Body of pancreas (tissue), 4 donors: ENCODE results near the gene CERS3. TPM values are rescaled to one million over a fixed set of nuclear protein-coding genes. Genes with fewer than 3 reads are reported as not detected.
A peak's percentile ranks its signal among the peaks of the same experiment; 100 is the strongest.

ENCODE experiments used
- ATAC-seq: fragments of 150-250 bp; one replicate; pipeline ENCODE4 v1.9.1; 2016
- DNase-seq, 4 donors: peaks; one replicate each; pipeline ENCODE4 v3.0.0-alpha.2; 2019
- H3K27ac ChIP-seq, 4 donors: fragments of 200-600 bp; sonication (generic); 1 replicate in 3 of 4; 2 replicates in 1 of 4; pipeline versions ENCODE4 v1.5.1 to v1.6.1; 2016 to 2019; ENCODE audit warnings: mild to moderate bottlenecking in 1 of 4, mixed read lengths in 1 of 4, moderate library complexity in 1 of 4
- H3K27me3 ChIP-seq, 2 donors: fragments of 200-600 bp; sonication (generic); one replicate each; pipeline ENCODE4 v1.6.0; 2016; ENCODE audit warnings: mild to moderate bottlenecking in 1 of 2
- H3K36me3 ChIP-seq, 2 donors: fragments of 200-600 bp; sonication (generic); replicated peaks in 1 of 2; 2 replicates each; pipeline ENCODE4 v1.5.1; 2016; ENCODE audit warnings: low read depth in 2 of 2; ENCODE audit not compliant: insufficient read depth in 1 of 2
- H3K4me1 ChIP-seq: fragments of 200-600 bp; sonication (generic); one replicate; pipeline ENCODE4 v1.6.0; 2016
- H3K4me3 ChIP-seq, 2 donors: fragments of 200-600 bp; sonication (generic); 1 replicate in 1 of 2; 2 replicates in 1 of 2; pipeline ENCODE4 v1.5.1; 2016 to 2019
- H3K9me3 ChIP-seq, 3 donors: fragments of 200-600 bp; sonication (generic); 1 replicate in 2 of 3; 2 replicates in 1 of 3; pipeline ENCODE4 v1.5.1; 2016
- CTCF ChIP-seq, 7 experiments: fragments of 450-650 bp in 4 of 7; fragments of 200-600 bp in 3 of 7; sonication (generic) in 3 of 7; IDR thresholded peaks; one replicate each; pipeline ENCODE4 v1.5.1; 2016 to 2019; ENCODE audit warnings: antibody characterized with exemption in 7 of 7
- POLR2A ChIP-seq, 3 donors: fragments of 450-650 bp; IDR thresholded peaks; one replicate each; pipeline ENCODE4 v1.6.1; 2016; ENCODE audit warnings: antibody characterized with exemption in 3 of 3, mild to moderate bottlenecking in 2 of 3
- WGBS, 2 donors: methylation state at CpG; one replicate each; pipeline ENCODE4 v1.1.5; 2017; 5-methylcytosine and 5-hydroxymethylcytosine counted together
- intact Hi-C: fragments of 100-400 bp; cut with DNase I; formaldehyde crosslinking; loops from one replicate; pipeline ENCODE4 v1.15.1; 2023
- total RNA-seq, 2 donors: library from RNA; depleted of rRNA; stranded (reverse); fragments of >200 nt; gene quantifications; one replicate each; pipeline ENCODE4 v1.1.0, GENCODE V29; 2016

The CERS3 gene
- total RNA-seq, 2 donors from 2014 or later, result 0.33 TPM; not detected in 1

- intact Hi-C loops, result no loop called here
- ATAC-seq (no peak), DNase-seq (no peak)
- Histone ChIP-seq H3K4me1 (no peaks in the 10 kb centered on the region), H3K27me3 (no peaks in the 10 kb centered on the region), H3K27ac (no peak overlapping the region), H3K4me3 (no peak overlapping the region), H3K36me3 (no peaks in the 10 kb centered on the region), H3K9me3 (no peaks in the 10 kb centered on the region)
- no peak for TF ChIP-seq CTCF (IDR thresholded peaks at IDR 0.05)
- no peak for TF ChIP-seq POLR2A (IDR thresholded peaks at IDR 0.05)
- 62 to 65% methylated on average over 5 of the region's 5 CpGs for WGBS, 2 donors
These were observed 56.0 kb downstream of the CERS3 start for GRCh38 chr15:100472736-100473135.

- H3K4me3 ChIP-seq, result no peak overlapping the region
- no peak overlapping the region for H3K27ac ChIP-seq
- DNase-seq (no peak), ATAC-seq (no peak)
- H3K27me3 ChIP-seq, result no peaks in the 10 kb centered on the region
- no peaks in the 10 kb centered on the region for H3K36me3 ChIP-seq
- H3K4me1 ChIP-seq, result no peaks in the 10 kb centered on the region
- no peak for TF ChIP-seq CTCF (IDR thresholded peaks at IDR 0.05)
- TF ChIP-seq POLR2A (IDR thresholded peaks at IDR 0.05), result no peak
- H3K9me3 ChIP-seq, result no peaks in the 10 kb centered on the region
- 67 to 85% methylated on average over 3 of the region's 3 CpGs for whole genome bisulfite sequencing, 2 donors
- intact Hi-C loops, result no loop called here
These were observed 56.8 kb downstream of the CERS3 start for GRCh38 chr15:100471933-100472332.

GRCh38 chr15:100468285-100468684, 60.5 kb downstream of the CERS3 start:
- TF ChIP-seq POLR2A (IDR thresholded peaks at IDR 0.05), result no peak
- no peak for ATAC-seq
- no peak overlapping the region for H3K27ac ChIP-seq
- H3K4me1 ChIP-seq, result no peaks in the 10 kb centered on the region
- WGBS, 2 donors, result 27 to 29% methylated on average over 2 of the region's 2 CpGs
- no peaks in the 10 kb centered on the region for H3K27me3 ChIP-seq
- no peaks in the 10 kb centered on the region for H3K9me3 ChIP-seq
- peak in 3 of 4 donors; percentile 34 to 45 (median 44) for DNase-seq
- H3K36me3 ChIP-seq, result no peaks in the 10 kb centered on the region
- intact Hi-C loops, result no loop called here
- no peak overlapping the region for H3K4me3 ChIP-seq

- Histone ChIP-seq H3K4me1 (no peaks in the 10 kb centered on the region), H3K36me3 (no peaks in the 10 kb centered on the region), H3K27ac (no peak overlapping the region), H3K9me3 (no peaks in the 10 kb centered on the region), H3K27me3 (no peaks in the 10 kb centered on the region), H3K4me3 (no peak overlapping the region)
- DNase-seq, result no peak
- intact Hi-C loops, result no loop called here
- no peak for TF ChIP-seq POLR2A (IDR thresholded peaks at IDR 0.05)
- WGBS, 2 donors, result 44 to 56% methylated on average over 4 of the region's 4 CpGs
- no peak for ATAC-seq
These were observed 62.7 kb downstream of the CERS3 start for GRCh38 chr15:100466073-100466472.

GRCh38 chr15:100464888-100465287, 63.9 kb downstream of the CERS3 start:
- DNase-seq (no peak), ATAC-seq (no peak)
- TF ChIP-seq POLR2A (IDR thresholded peaks at IDR 0.05) (no peak), CTCF (IDR thresholded peaks at IDR 0.05) (no peak)
- Histone ChIP-seq H3K27me3 (no peaks in the 10 kb centered on the region), H3K36me3 (no peaks in the 10 kb centered on the region), H3K27ac (no peak overlapping the region), H3K9me3 (no peaks in the 10 kb centered on the region), H3K4me3 (no peak overlapping the region), H3K4me1 (no peaks in the 10 kb centered on the region)
- intact Hi-C loops, result no loop called here
- 46 to 58% methylated on average over 5 of the region's 5 CpGs for WGBS, 2 donors

GRCh38 chr15:100464256-100464655, 64.5 kb downstream of the CERS3 start:
- 61 to 71% methylated on average over 3 of the region's 3 CpGs for WGBS, 2 donors
- Histone ChIP-seq H3K36me3 (no peaks in the 10 kb centered on the region), H3K27me3 (no peaks in the 10 kb centered on the region), H3K27ac (no peak overlapping the region), H3K9me3 (no peaks in the 10 kb centered on the region), H3K4me3 (no peak overlapping the region), H3K4me1 (no peaks in the 10 kb centered on the region)
- DNase-seq (no peak), ATAC-seq (no peak)
- intact Hi-C loops, result no loop called here
- TF ChIP-seq POLR2A (IDR thresholded peaks at IDR 0.05), result no peak
